Prostate gland (tissue), 2 donors: Measurements from ENCODE around the gene GATD1. TPM values are rescaled to one million over a fixed set of nuclear protein-coding genes. Genes with fewer than 3 reads are reported as not detected.

ENCODE experiments used
- DNase-seq: peaks from one replicate; pipeline ENCODE4 v3.0.0-alpha.2; 2019; ENCODE audit warnings: low spot score
- H3K27ac ChIP-seq, 2 donors: fragments of 200-600 bp; sonication (generic); 2 replicates each; pipeline ENCODE4 v1.5.1; 2017 to 2019
- H3K27me3 ChIP-seq: fragments of 200-600 bp; sonication (generic); replicated peaks from 2 replicates; pipeline ENCODE4 v1.5.1; 2019; ENCODE audit not compliant: insufficient read depth
- H3K36me3 ChIP-seq, 2 donors: fragments of 200-600 bp; sonication (generic); 1 replicate in 1 of 2; 2 replicates in 1 of 2; pipeline versions ENCODE4 v1.5.1 to v1.8.1; 2017 to 2019
- H3K4me1 ChIP-seq: fragments of 200-600 bp; sonication (generic); replicated peaks from 2 replicates; pipeline ENCODE4 v1.5.1; 2019
- H3K4me3 ChIP-seq, 2 donors: fragments of 200-600 bp; sonication (generic); 2 replicates each; pipeline ENCODE4 v1.5.1; 2017 to 2019
- H3K9me3 ChIP-seq: fragments of 200-600 bp; sonication (generic); 2 replicates; pipeline ENCODE4 v1.5.1; 2017
- POLR2A ChIP-seq: fragments of 450-650 bp; IDR thresholded peaks from one replicate; pipeline ENCODE4 v1.6.1; 2016; ENCODE audit warnings: antibody characterized with exemption, mild to moderate bottlenecking
- POLR2AphosphoS5 ChIP-seq: sonication (generic); formaldehyde crosslinking; IDR thresholded peaks from one replicate; pipeline ENCODE4 v1.6.1; 2017; ENCODE audit warnings: antibody characterized with exemption
- WGBS: methylation state at CpG from one replicate; pipeline ENCODE4 v1.1.5; 2018; 5-methylcytosine and 5-hydroxymethylcytosine counted together
- intact Hi-C: fragments of 100-400 bp; cut with DNase I; formaldehyde crosslinking; loops from one replicate; pipeline ENCODE4 v1.14.2; 2022
- total RNA-seq, 2 donors: library from RNA; depleted of rRNA; stranded (reverse); fragments of >200 nt; gene quantifications; one replicate each; pipeline ENCODE4 v1.1.0, GENCODE V29; 2016
- TF ChIP-seq, protein P1 (sequence below), 4 experiments: fragments of 200-600 bp in 2 of 4; fragments of 450-650 bp in 2 of 4; sonication (generic) in 2 of 4; IDR thresholded peaks; 1 replicate in 3 of 4; 2 replicates in 1 of 4; pipeline ENCODE4 v1.5.1; 2016 to 2019; ENCODE audit warnings: antibody characterized with exemption in 4 of 4, mild to moderate bottlenecking in 2 of 4, moderate library complexity in 2 of 4

GATD1 gene
- total RNA-seq, 2 donors from 2014 or later = 29.9 to 72.3 TPM

DNA sequence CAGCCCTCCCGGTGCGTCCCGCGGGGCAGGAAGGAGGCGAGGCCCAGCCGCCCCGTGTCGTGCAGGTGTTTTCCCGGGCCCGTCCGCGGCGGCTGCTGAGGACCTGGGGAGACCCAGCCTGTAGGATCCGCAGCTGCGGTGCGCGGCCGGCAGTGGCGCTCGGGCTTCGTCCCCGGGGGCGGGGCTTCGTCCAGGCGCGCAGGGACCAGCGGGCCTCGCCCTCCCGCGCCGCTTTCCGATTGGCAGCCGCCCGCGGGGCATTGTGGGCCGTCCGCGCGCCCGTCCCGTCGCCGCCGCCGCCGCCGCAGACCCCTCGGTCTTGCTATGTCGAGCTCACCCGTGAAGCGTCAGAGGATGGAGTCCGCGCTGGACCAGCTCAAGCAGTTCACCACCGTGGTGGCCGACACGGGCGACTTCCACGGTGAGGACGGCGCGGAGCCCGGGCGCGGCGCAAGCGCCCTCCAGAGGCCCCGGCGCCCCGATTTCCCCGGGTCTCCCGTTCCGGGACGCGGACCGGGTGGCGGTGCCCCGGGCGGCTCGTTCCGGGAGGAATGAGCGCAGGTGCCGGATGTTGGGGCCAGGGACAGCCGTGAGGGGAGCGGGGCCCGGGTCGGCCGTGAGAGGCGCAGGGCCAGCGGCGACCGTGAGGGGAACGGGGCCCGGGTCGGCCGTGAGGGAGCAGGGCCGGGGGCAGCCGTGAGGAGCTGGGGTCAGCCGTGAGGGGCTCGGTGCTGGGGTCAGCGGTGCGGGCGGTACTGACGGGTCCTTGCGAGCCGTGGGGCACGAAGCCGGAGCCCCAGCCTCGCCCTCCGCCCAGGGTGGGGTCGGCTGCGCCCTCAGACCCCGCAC, 29.9 kb downstream of the GATD1 start, which contains the start of gene TALDO1:
TSS of gene TALDO1 (plus strand) at position 307 of the 849 bp plus-strand sequence. CDS start at position 325, 18 bp downstream.
- Histone ChIP-seq H3K4me3 (peak within 1 kb of the TSS; percentile 96 to 100), H3K4me1 (no peaks in the 10 kb centered on the region), H3K36me3 (no peaks in the 10 kb centered on the region), H3K9me3 (no peaks in the 10 kb centered on the region), H3K27ac (peak within 1 kb of the TSS; percentile 84 to 91), H3K27me3 (no peaks in the 10 kb centered on the region)
- TF ChIP-seq, protein P1, sequence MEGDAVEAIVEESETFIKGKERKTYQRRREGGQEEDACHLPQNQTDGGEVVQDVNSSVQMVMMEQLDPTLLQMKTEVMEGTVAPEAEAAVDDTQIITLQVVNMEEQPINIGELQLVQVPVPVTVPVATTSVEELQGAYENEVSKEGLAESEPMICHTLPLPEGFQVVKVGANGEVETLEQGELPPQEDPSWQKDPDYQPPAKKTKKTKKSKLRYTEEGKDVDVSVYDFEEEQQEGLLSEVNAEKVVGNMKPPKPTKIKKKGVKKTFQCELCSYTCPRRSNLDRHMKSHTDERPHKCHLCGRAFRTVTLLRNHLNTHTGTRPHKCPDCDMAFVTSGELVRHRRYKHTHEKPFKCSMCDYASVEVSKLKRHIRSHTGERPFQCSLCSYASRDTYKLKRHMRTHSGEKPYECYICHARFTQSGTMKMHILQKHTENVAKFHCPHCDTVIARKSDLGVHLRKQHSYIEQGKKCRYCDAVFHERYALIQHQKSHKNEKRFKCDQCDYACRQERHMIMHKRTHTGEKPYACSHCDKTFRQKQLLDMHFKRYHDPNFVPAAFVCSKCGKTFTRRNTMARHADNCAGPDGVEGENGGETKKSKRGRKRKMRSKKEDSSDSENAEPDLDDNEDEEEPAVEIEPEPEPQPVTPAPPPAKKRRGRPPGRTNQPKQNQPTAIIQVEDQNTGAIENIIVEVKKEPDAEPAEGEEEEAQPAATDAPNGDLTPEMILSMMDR (IDR thresholded peaks at IDR 0.05) = peak in 2 of 4 experiments; percentile 42 to 49
- TF ChIP-seq POLR2AphosphoS5 (peak; percentile 11), POLR2A (peak; percentile 67)
- under 1% methylated on average over 47 of the region's 112 CpGs for WGBS
- intact Hi-C loops = no loop called here
- peak; percentile 90 for DNase-seq

DNA sequence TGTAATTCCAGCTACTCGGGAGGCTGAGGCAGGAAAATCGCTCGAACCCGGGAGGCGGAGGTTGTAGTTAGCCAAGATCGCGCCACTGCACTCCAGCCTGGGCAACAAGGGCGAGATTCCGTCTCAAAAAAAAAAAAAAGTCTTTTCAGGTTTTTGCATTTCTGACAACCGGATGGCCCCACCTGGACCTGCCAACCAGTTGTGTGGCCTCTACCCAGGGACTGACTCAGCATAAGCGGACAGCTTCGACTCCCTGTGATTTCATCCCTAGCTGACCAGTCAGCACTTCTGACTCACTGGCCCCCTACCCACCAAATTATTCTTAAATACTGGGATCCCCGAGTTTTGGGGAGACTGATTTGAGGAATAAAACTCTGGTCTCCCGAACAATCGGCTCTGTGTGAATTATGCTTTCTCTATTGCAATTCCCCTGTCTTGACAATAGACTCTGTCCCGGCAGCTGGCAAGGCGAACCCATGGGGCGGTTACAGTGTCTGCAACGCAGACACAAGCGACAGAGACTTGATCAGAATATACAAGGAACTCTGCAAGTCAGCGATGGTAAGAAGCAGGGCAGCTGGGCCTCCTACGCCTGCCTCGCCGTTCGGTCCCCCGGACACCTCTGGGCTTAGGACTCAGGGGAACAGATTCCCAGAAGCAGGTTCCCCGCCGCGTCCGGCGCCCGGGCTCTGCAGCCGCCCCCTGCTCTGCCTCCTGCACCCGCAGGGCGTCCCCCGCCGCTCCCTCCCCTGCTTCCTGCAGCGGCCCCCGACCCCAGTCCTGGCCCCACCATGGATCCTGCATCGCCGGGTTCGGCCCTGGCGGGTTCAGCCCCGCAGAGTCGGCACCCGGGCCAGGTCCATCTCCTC, 30.8 kb downstream of the GATD1 start:
- Histone ChIP-seq H3K4me3 (peak overlapping the region; percentile 96 to 100), H3K4me1 (no peaks in the 10 kb centered on the region), H3K27me3 (no peaks in the 10 kb centered on the region), H3K36me3 (no peaks in the 10 kb centered on the region), H3K27ac (peak overlapping the region; percentile 84 to 91), H3K9me3 (no peaks in the 10 kb centered on the region)
- TF ChIP-seq POLR2A (no peak), POLR2AphosphoS5 (no peak)
- TF ChIP-seq, protein P1 (IDR thresholded peaks at IDR 0.05) = no peak
- no peak for DNase-seq
- intact Hi-C loops = no loop called here
- WGBS = 28% methylated on average over 43 of the region's 46 CpGs

DNA sequence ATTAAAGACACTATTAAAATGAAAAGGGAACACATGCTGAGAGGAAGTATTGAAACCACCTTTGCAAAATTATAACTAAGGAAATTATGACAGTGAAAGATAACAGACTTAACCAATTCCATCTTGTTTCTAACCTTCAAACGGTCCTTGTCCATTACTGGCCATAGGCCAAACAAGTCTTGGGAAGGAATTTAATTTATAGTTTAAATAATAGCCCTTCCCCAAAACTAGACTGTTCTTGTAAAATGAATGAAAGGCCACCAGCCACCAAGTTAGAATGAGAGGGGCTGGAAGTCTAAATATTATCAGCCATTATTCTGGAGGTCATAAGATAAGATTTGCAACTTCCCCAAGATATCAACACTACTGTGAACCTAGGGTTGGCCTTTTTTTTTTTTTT, 31.9 kb downstream of the GATD1 start:
- H3K27me3 ChIP-seq = no peaks in the 10 kb centered on the region
- 26% methylated on average over 1 of the region's 1 CpG for WGBS
- no peaks in the 10 kb centered on the region for H3K36me3 ChIP-seq
- H3K27ac ChIP-seq = no peak overlapping the region
- no peaks in the 10 kb centered on the region for H3K9me3 ChIP-seq
- intact Hi-C loops = no loop called here
- TF ChIP-seq POLR2A = no peak
- TF ChIP-seq, protein P1 (IDR thresholded peaks at IDR 0.05) = no peak
- TF ChIP-seq POLR2AphosphoS5 = no peak
- H3K4me1 ChIP-seq = no peaks in the 10 kb centered on the region
- no peak overlapping the region for H3K4me3 ChIP-seq
- no peak for DNase-seq

DNA sequence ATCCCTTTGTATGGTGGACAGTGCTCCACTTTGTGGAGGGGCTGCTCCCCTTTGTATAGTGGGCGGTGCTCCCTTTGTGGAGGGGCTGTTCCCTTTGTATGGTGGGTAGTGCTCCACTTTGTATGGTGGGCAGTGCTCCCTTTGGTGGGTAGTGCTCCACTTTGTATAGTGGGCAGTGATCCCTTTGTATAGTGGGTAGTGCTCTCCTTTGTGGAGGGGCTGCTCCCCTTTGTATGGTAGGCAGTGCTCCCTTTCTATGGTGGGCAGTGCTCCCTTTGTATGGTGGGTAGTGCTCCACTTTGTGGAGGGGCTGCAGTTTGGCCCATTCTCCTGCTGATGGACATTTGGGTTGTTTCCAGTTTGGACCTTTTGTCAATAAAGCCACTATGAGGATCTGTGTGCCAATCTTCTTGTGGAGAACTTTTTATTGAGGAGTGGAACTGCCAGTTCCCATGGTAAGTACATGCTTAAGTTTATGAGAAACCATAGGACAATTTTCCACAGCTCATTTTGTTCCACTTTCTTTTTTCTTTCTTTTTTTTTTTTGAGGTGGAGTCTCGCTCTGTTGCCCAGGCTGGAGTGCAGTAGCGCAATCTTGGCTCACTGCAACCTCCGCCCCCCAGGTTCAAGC, 34.6 kb downstream of the GATD1 start:
- peak; percentile 79 for TF ChIP-seq POLR2AphosphoS5
- TF ChIP-seq POLR2A = no peak
- TF ChIP-seq, protein P1 (IDR thresholded peaks at IDR 0.05) = no peak
- no peak for DNase-seq
- Histone ChIP-seq H3K36me3 (no peaks in the 10 kb centered on the region), H3K4me3 (no peak overlapping the region), H3K27ac (no peak overlapping the region), H3K9me3 (no peaks in the 10 kb centered on the region), H3K4me1 (no peaks in the 10 kb centered on the region), H3K27me3 (no peaks in the 10 kb centered on the region)
- intact Hi-C loops = no loop called here
- 67% methylated on average over 4 of the region's 4 CpGs for whole genome bisulfite sequencing
